ENCODE data around the gene PDE4B.

Gene PDE4B

DNA sequence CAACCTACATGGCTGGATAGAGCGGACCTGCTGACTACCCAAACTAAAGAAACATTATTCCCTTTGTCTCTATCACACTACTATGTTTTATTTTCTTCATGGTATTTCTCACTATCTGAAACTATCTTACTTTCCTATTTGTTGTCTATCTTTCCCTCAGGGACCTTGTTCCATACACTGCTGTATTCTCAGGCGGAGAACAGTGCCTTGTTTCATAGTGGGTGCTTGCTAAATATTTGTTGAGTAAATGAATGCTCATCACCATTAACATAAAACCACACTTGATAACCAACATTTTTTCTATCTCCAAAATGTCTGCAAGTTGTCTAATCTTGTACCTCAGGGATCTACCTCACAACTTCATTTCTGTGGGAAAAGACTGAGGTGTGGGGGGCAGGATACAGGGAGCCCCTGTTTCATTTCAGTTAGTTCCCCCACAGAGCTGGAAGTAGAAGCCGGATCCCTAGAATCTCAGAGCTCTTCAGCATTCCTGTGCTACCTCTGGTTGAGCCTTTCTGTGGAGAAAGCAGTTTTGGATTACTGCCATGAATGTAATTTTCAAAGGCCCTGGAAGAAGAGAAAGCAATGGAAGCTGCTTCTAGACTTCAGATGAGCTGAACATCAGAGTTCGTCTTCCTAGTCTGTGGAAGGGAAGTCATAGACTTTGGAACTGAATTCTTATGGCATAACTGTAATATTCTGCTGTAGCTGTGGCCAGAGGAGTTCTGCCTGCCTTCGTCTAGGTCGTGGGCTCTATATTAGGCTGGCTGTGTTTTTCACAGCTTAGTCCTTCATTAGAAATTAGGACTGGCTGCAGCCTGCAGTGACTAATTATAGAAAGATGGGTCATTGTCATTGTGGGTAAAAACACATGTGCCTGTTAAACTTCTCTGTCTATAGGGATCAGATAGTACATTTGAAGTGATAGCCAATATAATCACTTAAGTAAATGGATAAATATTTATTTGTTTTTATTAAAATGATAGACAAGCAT, 448.1 kb downstream of the PDE4B start:
- DNase-seq (ENCODE audit: low read depth) = no peak

DNA sequence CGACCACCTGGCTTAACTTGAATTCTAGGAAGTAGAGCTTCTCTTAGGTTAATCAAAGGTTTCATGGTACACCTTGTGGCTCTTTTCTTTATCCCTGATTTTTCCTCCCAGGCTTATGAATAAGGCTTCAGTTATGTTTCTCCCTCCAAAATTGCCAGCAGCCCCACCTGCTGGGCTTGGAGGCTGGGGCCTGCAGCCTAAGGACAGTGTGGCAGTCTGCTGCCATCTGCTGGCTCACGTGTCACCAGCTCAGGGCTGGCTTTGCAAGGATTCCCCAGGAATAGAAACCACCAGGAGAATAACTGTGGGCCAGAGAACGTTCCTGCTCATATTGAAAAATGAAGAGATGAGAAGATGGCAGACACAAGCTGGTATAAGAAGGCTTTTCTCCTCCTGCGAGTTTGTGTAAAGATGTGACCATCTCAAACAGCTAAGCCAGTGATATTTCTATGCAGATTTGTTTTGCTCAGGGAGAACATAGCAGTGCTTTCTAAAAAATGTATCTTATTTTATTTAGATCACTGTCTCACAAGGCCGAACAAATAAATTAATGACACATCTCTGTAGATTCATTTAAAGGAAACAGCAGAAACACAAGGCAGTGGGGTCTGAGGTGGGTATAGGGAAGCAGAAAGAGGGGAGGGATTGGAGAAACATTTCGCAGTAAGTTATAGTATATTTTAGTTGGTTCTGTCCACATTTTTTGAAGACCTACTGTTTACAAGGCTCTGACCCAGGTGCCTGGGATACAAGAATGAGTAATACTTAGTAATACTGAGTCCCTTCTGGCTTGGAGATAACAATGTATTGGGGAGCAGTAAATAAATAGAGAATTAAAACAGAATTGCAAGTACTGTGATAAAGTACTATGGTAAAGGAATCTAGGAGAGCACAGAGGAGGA, 450.2 kb downstream of the PDE4B start:
- DNase-seq (ENCODE audit: low read depth) = peak; percentile 38

DNA sequence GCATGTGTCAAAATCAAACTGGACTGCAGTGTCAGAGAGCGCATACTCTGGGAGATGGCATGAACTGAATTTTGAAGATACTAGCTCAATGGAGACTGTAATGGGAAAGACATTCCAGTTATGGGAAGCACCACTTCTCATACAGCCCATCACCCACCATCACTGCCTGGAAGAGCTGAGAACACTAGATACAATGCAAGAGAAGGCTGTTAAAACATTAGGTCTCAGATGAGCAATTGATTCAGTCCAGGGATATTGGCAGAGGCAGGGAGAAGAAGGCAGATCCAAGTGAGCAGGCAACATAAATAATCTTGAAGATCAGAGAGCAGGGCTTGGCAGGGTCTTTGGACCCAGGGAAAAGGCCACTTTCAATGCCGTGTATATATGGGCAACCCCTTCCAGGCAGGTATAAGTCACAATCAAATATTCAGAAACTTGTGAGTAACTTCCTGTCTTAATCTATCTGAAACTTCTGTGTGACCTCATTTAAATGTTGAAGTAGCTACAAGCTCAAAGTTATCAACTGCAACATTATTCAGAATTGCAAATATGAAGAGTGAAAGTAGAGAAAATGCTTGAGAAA, 450.9 kb downstream of the PDE4B start:
- DNase-seq (ENCODE audit: low read depth) = no peak

DNA sequence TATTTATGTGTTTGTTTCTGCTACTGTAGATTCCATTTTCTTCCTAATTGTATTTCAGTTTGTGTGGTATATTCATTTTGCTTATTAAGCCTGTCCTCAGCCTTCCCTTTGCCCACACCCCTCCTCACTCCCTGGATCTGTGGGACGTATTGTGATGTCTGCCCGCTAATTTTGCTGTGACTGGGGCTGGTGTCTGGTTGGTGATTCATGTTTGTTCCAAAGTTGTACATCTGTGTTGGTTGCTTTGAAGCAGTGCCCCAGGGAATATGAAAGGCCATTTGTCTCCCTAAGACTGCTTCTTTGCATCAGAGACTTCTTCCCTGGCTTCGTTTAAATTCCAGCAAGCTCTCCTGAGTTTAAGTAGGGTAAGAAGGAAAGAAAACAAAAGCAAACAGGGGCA, 451.7 kb downstream of the PDE4B start:
- no peak for DNase-seq (ENCODE audit: low read depth)

DNA sequence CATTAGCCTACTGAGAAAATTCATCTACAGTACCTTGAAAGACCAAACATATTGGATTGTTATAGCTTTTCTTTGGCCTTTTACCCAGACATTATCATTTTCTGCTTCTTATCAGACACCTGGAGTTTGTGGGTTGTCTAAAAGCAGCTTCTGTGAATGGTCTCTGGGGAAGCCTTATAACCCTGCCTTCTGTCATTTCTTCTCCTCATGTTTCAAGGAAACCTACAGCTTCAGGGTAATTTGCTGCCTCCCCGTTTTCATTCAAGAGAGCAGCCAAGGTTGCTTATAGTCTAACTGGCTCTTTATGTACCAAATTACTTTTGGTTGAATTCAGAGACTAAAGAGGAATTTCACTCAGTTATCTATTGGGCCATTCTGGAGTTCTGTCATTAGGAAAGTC, 453.0 kb downstream of the PDE4B start:
- no peak for DNase-seq (ENCODE audit: low read depth)

DNA sequence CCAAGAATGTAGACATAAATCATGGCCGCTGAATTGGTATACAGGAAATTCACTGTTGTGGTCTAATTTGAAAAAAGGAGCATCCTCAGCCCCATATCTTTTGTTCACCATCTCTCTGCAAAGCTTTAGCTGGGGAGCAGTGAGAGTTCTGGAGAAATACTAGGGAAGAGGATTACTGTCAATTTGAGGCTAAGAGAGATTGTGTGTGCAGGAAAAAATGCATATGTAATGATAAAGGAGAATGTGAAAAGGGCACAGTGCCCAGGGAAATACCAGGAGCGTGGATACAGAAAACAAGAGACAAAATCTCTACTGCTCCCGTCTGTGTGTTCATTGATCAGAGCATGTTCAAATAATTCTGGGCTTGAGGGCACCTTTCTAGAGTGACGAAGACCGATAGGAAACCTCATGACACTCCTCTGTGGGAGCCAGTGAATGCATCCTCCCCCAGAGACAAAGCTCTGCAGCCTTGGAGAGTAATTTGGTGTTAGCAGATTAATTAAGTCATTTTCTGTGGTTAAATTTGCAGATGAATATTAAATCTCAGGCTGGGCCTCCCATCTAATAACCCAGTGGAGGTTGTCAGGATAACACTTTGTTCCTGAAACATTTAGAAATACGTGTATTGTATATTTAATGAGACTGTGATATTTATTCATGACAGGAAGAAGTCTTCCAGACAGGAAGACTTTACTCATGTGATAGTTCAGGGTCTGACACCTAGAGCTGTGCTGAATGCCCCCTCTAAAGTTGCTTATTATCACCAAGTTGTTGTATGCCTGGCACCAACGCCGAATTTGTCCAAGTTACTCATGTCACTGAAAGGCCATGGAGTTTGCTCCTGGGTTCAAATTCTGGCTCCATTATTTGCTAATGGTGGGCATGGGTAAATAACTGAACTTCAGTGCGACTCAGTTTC, 453.9 kb downstream of the PDE4B start:
- DNase-seq (ENCODE audit: low read depth) = no peak

DNA sequence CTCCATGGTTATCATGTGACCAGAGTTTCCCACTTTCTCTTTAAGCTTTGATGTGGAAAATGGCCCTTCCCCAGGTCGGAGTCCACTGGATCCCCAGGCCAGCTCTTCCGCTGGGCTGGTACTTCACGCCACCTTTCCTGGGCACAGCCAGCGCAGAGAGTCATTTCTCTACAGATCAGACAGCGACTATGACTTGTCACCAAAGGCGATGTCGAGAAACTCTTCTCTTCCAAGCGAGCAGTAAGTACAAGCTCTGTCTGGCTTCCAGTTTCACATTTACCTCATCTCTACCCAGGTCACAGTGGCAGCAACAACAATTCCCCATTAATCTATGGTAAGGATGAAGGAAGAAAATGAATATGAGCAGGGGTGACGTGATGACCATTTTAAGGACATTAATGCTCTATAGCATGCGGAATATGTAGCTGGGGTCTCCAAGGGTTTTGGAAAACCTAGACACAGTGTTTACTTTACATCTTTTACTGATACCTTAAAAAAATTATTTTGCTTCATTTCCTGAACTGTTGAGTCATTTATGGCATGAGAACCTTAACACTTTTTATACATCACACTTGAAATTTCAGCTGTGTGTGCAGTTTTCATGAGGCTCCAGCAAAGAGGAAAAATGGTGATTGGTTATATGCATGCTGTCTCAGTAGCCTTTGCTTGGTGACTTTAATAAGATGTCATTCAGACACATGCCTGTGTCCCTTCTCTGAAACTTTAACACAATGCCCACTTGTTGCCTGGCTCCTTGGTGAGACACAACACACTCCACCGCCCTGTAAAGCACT, 454.9 kb downstream of the PDE4B start:
- no peak for DNase-seq (ENCODE audit: low read depth)

DNA sequence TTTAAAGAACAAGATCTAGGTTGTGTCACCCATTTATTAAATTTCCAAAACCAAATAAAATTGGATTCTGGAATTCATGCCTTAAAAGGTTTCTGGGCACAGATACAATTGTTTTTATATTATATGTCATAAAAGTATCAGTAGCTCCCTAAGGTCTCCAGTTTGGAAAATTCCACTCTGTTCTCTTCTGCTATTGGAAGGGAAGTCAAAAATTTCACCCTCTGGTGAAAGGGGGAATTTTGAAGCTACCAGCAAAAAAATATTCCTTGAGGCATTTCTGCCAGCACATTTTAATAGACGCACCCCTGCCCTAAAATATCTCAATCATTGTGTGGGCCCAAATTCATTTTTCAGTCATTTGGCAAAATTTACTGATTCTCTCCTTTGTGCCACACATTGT, 455.6 kb downstream of the PDE4B start:
- no peak for DNase-seq (ENCODE audit: low read depth)

DNA sequence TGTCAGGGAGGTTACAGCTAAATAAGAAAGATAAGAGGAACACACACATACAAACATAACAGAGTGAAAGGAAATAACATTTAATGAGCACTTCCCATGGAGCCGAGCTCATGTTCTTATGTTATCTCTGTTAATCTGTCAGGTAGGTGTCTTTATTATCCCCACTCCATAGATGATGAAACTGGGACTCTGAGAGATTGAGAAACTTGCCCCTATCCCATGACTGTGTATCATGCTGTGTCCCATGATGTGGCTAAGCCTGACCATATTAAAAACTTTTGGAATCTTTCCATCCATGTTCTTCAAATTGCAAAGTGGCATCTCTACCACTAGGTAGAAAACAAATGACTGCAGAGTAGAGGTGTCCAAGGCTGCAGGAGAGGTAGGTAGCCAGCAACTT, 456.1 kb downstream of the PDE4B start:
- no peak for DNase-seq (ENCODE audit: low read depth)

DNA sequence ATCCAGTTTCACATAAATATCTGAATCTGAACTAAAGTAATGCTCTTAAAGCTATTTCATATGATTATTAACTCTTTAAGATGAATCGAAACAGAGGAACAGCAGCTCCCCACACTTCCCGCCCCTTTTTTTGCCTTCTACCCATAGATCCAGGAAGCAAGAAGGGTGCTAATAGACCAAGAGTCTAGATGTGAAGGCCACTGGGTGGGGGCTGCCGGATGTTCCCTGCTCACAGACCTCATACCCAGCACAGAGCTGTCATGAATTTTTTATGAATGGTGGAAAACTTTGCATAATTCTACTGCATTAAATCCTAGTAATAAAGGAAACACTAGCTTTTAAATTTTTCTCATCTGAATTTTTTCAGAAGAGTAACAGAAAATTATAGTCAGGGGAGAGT, 457.4 kb downstream of the PDE4B start:
- DNase-seq (ENCODE audit: low read depth) = no peak

DNA sequence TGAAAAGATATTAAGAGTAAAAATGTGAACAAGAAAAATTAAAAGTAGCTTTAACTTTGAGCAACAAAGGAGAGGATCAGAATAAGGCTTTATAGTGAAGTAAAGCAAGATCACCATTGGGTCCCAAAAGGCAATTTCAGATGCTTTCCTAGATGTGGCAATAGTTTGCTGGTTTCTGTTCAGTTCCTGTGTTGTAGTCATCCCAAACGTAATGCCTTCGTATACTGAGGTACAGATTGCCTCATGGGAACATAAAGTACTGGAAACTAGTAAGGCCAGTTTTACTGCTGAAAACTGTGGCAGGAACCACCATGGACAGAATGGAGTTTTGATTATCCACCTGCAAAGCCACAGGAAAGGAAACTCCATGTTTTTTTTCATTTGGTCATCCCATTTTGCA, 457.8 kb downstream of the PDE4B start:
- no peak for DNase-seq (ENCODE audit: low read depth)

DNA sequence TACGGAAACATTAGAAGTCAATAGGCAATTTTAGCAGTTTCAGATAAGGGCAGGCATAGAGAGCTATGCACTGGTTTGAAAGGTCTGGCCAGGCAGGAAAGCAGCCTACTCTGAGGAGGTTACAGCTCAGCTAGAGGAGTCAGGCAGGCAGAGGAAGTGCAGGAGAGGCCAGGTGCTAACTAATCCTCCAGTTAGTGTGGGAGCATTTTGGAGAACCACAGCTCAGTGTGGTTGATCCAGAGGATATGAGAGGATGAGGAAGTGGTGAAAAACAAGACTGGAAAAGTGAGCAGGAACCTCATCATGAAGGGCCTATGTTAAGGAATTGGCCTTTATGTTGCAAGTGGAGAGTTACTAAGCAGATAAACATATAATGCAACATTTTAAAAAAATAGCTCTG, 458.9 kb downstream of the PDE4B start:
- DNase-seq (ENCODE audit: low read depth) = no peak

DNA sequence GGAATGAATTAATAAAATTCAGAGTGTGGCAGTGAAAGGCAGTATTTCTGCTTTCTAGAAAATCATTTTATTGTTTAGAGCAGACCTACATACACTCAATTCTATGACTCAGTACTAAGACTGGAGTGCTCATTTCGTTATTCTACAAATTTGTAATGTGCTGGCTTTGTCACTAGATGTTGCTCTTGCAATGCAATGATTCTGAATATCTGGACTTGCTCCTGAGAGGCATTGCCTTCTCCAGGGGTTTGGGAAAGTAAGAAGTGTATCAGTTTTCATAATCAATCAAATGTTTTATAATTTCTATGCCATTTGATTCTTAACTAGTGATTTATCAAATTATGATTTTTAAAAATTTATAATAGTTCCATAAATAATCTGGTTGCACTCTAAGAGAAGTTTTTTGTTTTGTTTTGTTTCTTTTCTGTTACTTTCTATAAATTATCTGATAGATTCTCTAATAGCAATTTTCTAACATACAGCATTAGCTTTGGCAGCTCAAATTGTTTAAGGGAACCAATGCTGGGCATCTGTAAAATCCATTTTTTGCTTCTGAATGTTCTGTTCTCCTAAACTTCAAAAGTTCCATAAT, 460.7 kb downstream of the PDE4B start:
- DNase-seq (ENCODE audit: low read depth) = no peak

DNA sequence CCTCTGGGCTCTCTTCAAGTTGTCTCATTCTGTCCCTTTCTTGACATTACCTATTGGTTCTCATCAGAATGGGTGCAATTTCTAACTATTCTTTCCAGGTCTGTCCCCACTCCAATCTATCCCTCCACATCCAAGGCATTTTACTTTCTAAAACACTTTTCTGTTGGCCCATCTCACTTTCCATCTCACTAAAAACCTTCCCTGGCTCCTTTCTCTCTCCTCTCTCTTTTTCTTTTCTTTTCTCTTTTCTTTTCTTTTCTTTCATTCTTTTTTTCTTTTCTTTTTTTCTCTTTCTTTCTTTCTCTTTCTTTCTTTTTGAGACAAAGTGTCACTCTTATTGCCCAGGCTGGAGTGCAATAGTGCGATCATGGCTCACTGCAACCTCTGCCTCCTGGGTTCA, 462.1 kb downstream of the PDE4B start:
- no peak for DNase-seq (ENCODE audit: low read depth)

DNA sequence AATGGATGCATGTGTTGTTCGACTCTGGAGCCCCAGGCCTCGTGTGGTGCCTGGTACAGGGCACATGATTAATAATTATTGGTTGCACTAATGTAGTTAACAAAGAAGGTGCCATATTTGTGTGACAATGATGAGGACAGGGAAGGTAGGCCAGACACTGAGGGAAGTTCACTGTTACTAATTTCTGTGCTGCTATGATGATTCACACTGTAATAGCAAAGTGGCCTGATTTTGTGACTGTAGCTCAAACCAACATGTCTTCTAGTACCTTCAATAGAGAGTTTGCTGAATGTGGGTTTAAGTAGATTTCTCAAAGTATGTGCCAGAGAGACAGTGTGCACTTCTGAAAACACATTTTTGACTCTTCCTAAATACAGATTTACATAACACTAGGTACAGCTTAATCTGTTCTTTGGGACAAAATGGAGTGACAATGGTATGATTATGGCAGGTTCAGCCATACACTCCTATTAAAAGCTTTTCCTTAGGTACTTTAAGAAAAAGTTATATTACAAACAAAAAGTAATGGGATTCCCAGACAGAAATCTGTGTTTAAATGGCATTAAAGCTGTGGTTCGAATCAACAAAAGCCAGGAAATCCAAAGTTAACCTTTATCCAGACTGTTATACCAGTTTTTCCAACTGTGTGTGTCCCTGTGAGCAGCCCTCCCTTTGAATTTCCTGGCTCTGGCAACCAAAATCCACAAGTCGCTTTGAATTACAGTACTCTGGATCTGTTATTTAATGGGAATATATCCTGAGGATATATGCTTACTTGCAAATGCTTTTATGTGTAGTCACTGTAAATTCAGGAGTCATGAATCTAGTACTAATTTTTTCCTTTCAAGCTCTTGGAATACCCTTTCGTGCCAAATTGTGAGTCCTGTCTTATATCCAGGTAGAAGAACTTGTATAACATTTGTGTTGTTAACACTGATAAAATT, 464.2 kb downstream of the PDE4B start:
- DNase-seq (ENCODE audit: low read depth) = no peak

DNA sequence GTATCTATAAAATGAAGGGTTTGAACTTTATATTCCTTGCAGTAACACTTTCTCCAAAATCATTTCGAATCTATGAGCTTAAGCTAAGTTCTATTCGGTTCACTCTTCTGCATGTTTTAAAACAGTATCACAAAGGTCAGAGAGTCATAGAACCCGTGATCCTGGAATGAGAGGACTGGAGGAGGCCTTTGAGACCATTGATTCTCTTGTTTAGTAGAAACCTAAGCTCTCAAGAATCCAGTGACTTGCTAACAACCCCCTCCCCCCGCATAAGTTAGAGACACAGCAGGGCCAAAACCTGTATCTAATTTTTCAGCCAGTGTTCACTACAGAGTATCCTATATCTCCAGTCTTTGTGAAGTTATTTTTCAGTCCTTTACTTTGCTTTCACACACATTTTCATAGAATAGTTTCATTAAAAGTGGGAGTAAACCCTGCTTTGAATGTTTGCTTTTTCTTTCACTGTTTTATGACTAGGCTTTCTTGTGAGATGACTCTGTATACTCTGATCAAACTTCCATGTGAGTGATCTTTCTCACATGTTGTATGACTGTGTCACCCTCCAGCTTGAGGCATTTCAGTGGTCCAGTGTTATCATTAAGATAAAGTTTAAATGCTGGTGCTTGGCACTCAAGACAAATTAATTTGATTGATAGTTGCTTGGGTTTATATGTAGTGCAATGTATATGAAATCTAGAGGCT, 465.9 kb downstream of the PDE4B start:
- DNase-seq (ENCODE audit: low read depth) = no peak

DNA sequence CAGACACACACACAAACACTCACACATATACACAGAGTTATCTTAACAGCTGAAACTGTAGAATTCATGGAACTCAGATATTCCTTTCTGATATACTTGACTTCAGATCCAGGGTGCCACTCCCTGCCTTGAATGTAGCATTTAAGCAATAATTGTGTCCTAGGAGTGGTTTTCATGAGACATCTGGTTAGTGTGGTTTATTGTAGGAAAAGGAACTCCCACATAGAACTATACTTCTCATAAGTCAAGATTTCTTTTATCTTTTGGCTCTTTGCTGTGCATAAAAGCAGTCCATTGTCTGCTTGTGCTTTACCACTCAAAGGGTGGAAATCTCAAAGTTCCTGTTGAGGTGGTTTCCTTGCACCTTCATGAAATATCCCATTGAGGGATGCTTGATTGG, 468.7 kb downstream of the PDE4B start:
- no peak for DNase-seq (ENCODE audit: low read depth)

DNA sequence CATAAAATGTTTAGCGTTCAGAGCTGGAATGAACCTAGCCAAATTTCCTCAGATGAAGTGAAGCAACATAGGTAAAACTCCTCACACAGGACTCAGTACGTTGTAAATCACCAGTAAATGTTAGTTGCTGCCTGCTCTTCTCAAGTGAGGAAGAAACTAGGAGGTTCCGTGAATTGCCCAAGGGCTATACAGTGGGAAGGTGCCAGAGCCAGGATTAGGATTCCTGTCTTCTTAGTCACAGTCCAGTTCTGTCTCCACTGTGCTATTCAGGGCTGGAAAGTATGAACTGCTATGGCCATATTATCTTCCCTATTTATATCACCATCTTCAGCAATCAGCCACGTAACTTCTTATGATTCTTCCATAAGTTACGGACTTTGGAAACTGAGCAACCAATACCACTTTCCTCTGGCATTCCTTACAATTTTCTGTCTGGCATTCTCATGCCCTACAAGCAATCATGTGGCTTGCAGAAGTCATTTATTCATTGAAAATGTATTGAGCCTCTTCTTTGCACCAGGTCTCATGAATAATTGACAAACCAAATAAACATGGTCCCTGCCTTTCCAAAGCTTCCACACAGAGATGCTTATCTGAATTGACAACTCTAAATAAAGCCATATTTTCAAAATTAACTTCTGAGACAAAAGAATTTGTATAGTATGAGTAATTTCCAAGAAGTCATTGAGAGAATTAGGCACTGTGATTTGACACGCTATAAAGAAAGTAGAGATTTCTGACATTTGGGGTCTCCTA, 469.7 kb downstream of the PDE4B start:
- no peak for DNase-seq (ENCODE audit: low read depth)

All from CMK (cell line).